Measurements from ENCODE around the gene PKDCC. TPM values are rescaled to one million over a fixed set of nuclear protein-coding genes. Genes with fewer than 3 reads are reported as not detected.
A peak's percentile ranks its signal among the peaks of the same experiment; 100 is the strongest.

PKDCC gene
- total RNA-seq, 1 experiment from 2014 or later, result 60.1 TPM

DNA sequence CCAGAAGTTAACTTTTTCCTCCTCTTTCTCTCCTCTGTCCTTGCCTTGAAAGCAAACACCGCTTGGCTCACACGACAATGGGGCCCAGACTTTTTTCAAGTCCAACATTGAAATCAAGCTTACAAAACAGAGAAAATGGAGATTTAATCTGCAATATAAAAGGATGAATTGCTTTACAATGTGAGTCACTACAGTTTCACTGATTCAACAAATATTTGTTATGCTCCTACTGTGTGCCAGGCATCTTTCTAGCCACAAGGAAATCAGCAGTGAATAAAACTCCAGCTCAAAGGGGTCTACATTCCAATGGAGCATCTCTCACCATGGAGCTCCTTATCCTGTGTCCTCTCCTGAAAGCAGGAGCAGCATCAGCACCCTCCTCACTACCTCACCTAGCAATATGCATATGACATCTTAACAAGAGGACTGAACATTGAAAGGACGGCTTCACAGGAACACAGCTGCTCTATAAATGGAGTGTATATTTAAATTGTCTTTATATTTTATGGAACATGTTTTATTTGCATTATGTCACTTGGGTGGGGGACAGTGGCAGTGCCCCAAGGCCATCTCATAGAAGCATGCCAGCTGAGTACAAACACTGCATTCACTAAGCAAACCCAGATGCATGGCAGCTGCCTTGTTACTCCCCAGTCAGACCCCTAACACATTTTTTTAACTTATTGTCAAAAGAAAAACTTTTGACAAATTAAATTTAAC is 39.5 kb downstream of the PKDCC start:
- Histone ChIP-seq H3K4me3 (no peak overlapping the region), H3K4me1 (replicated peaks) (peaks cover 42% of the 10 kb centered on the region), H3K36me3 (no peaks in the 10 kb centered on the region), H3K9me3 (replicated peaks) (no peaks in the 10 kb centered on the region), H3K27me3 (replicated peaks) (no peaks in the 10 kb centered on the region), H3K27ac (no peak overlapping the region)
- no peak for DNase-seq (ENCODE audit: low read depth in 1 of 2, low spot score in 2 of 2)

DNA sequence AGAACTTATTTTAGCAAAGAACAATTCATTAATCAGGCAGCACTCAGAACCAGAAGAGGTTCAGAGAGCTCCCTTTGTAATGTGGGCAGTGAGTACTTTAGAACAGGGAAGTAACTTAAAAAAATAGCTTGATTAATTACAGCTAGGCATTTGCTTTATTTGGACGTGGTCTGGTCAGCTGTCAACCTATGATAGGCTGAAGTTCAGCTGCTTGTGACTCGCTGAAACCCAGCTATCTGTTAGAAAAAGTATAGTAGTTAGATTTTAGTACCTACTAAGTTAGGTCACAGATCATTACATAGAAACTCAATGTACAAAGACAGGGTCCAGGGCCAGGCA is 40.0 kb downstream of the PKDCC start:
- peaks cover 46% of the 10 kb centered on the region for H3K4me1 ChIP-seq (replicated peaks)
- no peak for DNase-seq (ENCODE audit: low read depth in 1 of 2, low spot score in 2 of 2)
- H3K4me3 ChIP-seq, result no peak overlapping the region
- no peaks in the 10 kb centered on the region for H3K9me3 ChIP-seq (replicated peaks)
- no peaks in the 10 kb centered on the region for H3K27me3 ChIP-seq (replicated peaks)
- no peak overlapping the region for H3K27ac ChIP-seq
- H3K36me3 ChIP-seq, result no peaks in the 10 kb centered on the region

DNA sequence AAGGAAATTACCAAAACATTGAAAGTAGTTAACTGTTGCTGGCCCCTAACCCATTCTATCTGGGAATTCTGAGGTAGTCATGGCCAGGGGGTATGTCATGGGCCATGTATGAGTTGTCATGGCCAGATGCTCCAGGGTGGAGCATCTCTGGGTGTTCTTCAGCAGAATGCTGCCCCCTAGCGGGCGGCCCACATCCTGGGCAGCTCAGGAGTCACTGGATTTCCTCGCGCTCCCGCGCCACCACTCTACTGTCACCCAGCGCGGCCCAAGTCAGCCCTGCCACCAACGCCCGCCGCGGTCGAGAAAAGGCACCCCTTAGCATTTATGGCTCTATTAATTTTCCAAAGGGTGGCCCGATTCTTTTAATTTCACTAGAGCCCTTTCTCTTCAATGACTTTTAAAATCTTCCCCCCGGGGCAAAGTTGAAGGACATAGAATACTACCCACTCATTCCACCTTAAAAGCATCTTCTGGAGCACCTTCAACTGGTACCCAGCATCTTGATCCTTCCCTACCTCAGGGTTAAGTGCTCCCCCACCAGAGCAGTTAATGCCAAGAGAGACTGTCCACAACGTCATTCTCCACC is 41.6 kb downstream of the PKDCC start:
- DNase-seq (ENCODE audit: low read depth in 1 of 2, low spot score in 2 of 2), result peak in 1 of 2 experiments; percentile 72
- Histone ChIP-seq H3K9me3 (replicated peaks) (no peaks in the 10 kb centered on the region), H3K4me3 (no peak overlapping the region)

DNA sequence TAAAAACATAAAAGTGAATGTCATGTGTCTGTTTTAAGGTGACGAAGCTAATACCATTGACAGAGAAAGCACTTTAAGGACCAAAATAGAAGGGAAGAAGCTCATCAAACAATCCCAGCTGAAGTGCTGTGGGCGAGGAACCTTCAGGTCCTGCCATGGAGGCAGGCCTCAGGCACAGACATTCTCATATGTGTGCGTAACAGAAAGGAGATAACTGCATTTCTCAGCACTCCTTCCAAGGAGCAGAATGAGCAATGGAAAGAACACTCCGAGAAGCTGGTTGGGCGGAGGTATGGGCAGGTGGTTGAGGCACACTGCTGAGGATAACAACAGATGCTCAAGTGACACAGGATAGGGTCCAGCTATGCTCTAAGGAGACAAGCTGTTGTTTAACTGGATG is 42.4 kb downstream of the PKDCC start:
- no peaks in the 10 kb centered on the region for H3K27me3 ChIP-seq (replicated peaks)
- DNase-seq (ENCODE audit: low read depth in 1 of 2, low spot score in 2 of 2), result no peak
- no peak overlapping the region for H3K27ac ChIP-seq
- H3K4me1 ChIP-seq (replicated peaks), result peaks cover 24% of the 10 kb centered on the region
- no peak overlapping the region for H3K4me3 ChIP-seq
- no peaks in the 10 kb centered on the region for H3K36me3 ChIP-seq
- no peaks in the 10 kb centered on the region for H3K9me3 ChIP-seq (replicated peaks)

More for the DNA sequence above, 41.6 kb downstream of the PKDCC start:
- H3K27me3 ChIP-seq (replicated peaks), result no peaks in the 10 kb centered on the region
- no peaks in the 10 kb centered on the region for H3K36me3 ChIP-seq
- H3K4me1 ChIP-seq (replicated peaks), result peaks cover 32% of the 10 kb centered on the region
- H3K27ac ChIP-seq, result no peak overlapping the region

DNA sequence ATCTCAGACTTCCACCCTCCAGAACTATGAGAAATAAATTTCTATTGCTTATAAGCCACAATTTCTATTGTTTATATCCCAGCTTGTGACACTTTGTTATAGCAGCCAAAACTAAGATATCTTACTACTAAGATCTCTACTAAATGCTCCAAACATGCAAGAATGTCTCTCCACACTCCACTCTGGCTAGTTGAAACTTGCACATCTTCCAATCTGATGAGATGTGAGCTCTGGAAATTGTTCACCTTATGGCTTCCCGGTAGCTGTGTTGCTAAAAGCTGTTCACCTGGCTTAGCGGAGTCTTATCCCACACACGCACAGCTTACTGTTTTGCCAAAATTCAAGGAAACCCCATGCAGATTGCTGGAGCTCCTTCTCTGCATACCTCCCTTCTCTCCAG is 43.9 kb downstream of the PKDCC start:
- DNase-seq (ENCODE audit: low read depth in 1 of 2, low spot score in 2 of 2), result no peak
- H3K4me1 ChIP-seq (replicated peaks), result peaks cover 10% of the 10 kb centered on the region
- H3K27me3 ChIP-seq (replicated peaks), result no peaks in the 10 kb centered on the region
- no peaks in the 10 kb centered on the region for H3K36me3 ChIP-seq
- no peak overlapping the region for H3K4me3 ChIP-seq
- no peak overlapping the region for H3K27ac ChIP-seq
- H3K9me3 ChIP-seq (replicated peaks), result no peaks in the 10 kb centered on the region

DNA sequence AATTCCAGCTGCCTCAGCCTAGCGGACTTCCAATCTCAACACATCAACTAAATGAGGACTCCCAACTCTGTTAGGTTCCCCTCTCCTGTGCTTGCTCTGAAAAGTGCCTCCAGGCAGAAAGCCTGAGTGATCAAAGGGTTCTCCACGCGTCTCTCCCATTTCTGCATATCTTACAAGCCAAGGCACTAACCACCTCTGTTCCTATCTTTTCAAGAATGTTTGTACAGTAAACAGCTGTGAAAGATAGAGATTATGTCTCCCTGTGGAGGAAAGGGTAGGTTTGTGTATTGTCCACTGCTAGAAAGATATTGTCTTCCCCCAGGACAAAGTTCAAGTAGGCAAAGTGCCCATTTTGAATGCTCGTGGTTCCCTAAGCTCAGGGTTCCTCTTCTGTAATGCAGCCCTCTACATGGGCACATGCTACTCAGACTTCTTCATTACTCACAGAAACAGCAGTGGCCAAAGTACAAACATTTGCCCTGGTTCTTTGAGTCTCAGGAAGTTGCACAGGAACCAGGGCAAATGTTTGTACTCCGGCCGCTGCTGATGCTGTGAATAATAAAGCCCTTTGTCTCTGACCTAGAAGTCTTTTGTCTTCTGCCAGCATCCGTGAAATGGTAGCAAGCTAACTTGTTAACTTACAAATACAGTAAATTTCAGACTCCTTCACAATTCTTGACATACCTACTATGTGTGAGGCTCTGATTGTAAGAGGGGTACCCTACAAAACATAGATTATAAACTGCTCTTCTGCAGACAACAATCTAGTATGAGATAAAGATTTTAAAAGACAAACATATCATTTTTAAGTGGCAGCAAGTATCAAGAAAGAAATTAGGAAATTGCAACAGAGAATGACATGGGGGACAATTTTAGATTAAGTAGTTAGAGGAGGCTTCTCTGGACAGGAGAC is 44.5 kb downstream of the PKDCC start:
- Histone ChIP-seq H3K4me3 (no peak overlapping the region), H3K27ac (no peak overlapping the region), H3K27me3 (replicated peaks) (no peaks in the 10 kb centered on the region), H3K4me1 (replicated peaks) (peaks cover 10% of the 10 kb centered on the region), H3K36me3 (no peaks in the 10 kb centered on the region), H3K9me3 (replicated peaks) (no peaks in the 10 kb centered on the region)
- no peak for DNase-seq (ENCODE audit: low read depth in 1 of 2, low spot score in 2 of 2)

DNA sequence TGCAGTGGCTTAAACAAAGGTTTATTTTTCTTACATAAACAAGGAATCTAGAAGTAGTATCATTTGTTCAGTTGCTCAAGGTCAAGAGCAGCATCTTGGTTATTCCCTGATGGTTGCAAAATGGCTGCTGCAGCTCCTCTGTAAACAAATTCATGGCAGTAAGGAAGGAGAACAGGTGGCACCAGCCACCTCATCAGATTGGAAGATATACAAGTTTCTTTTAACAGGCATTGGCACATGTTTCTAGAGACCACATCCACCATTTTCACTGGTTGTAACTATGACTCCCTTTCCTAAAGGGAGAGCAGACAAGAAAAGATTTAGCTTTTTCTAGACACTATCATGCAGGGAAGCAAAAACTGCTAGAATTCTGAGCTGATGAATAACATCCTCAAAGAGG is 46.3 kb downstream of the PKDCC start:
- Histone ChIP-seq H3K36me3 (no peaks in the 10 kb centered on the region), H3K9me3 (replicated peaks) (no peaks in the 10 kb centered on the region), H3K4me3 (no peak overlapping the region), H3K27ac (no peak overlapping the region), H3K4me1 (replicated peaks) (peaks cover 10% of the 10 kb centered on the region), H3K27me3 (replicated peaks) (no peaks in the 10 kb centered on the region)
- no peak for DNase-seq (ENCODE audit: low read depth in 1 of 2, low spot score in 2 of 2)

DNA sequence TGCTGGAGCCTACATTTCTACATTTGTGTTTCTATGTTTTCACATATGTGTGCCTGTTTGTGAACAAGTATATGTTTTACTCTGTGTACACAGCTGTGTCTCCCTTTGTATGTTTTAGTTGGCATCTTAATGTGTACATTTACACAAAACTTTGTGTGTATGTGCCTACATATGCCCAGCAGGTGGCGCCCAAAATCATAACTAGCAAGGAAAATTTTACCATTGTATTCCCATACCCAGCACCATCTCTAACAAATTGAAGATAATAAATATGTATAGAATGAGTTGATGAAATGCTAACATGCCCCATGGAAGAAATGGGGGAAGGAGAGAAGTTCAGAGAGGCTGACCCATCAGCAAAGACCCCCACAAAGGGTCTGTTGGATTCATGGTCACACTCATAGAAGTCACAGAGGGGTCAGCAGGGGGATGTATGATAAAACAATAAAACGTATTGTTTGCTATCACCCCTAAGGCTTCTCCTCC is 48.1 kb downstream of the PKDCC start:
- peaks cover 17% of the 10 kb centered on the region for H3K4me1 ChIP-seq (replicated peaks)
- H3K27me3 ChIP-seq (replicated peaks), result no peaks in the 10 kb centered on the region
- no peaks in the 10 kb centered on the region for H3K9me3 ChIP-seq (replicated peaks)
- no peak overlapping the region for H3K27ac ChIP-seq
- no peaks in the 10 kb centered on the region for H3K36me3 ChIP-seq
- no peak overlapping the region for H3K4me3 ChIP-seq
- peak; percentile 64 to 67 for DNase-seq (ENCODE audit: low read depth in 1 of 2, low spot score in 2 of 2)

DNA sequence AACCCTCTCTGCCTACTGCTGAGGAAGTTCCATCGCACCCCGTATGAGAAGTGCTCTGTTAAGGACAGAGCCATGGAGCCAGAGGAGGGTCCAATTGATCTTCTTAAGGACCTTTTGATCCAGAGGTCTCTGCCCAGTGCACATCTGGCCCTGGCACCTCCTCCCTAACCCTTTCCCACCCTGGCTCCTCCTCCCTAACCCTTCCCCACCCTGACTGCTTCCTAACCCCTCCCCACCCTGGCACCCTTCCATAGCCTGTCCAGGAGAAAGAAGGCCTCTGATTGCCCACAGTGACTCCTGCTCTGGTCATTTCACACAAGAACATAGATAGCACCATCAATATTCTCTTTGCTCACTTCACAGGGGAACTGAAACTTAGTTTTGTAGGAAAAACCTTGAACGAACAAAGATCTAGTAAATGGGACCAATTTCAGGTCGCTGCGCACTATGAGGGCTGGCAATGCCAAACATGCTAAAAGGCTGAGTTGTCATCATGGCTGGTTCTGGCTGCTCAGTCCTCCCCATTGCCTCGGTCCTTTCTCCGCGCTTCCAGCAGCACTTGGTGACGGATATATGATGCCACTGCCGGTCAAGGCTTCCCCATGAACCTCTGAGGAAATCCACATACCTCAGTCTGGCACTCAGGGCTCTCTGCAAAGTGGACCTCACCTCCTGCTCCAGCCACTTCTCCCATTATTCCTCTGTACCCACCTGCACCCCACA is 49.2 kb downstream of the PKDCC start:
- Histone ChIP-seq H3K27me3 (replicated peaks) (no peaks in the 10 kb centered on the region), H3K4me3 (no peak overlapping the region), H3K4me1 (replicated peaks) (peaks cover 25% of the 10 kb centered on the region), H3K36me3 (no peaks in the 10 kb centered on the region), H3K27ac (no peak overlapping the region), H3K9me3 (replicated peaks) (no peaks in the 10 kb centered on the region)
- DNase-seq (ENCODE audit: low read depth in 1 of 2, low spot score in 2 of 2), result no peak

DNA sequence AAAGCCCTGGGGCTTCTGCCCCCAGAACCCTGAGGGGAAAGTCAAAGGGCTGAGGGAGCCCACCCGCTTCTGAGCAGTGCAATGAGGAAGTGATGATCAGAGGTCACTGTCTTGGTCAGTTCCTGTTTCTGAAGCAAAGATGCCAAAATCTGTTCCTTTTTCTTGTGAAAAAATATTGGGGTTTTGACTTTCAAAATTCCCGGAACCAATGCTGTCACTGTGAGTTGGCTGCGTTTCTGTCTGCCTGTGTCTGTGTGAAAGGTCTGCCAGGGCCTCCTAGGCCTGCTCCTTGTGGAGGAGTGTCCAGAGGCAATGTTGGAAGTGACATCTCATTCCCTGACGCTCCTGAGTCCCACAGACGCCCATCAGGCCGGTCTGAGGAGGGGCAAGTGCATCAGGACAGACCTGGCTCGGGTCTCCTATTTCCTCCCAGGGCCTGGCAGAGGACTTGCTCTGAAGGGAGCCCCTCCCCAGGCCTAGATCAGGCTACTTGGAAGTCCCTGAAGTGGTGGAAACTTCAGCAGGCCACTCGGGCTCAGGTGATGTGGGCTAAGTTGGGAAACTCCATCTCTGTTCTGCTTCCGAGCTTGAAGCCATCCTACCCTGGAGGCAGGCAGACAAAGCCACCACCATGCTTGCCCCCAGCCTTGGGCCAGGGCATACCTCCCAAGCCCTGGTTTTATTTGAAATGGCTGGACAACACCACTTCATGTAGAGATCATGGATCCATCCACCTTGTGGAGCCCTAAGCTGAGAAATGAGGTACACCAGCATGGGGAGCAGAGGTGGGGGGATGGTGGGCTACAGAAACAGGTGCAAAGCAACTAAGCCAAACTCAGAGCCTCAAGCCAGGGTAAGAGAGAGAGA is 51.0 kb downstream of the PKDCC start:
- Histone ChIP-seq H3K27ac (no peak overlapping the region), H3K9me3 (replicated peaks) (no peaks in the 10 kb centered on the region), H3K4me1 (replicated peaks) (peaks cover 29% of the 10 kb centered on the region), H3K36me3 (no peaks in the 10 kb centered on the region), H3K4me3 (no peak overlapping the region), H3K27me3 (replicated peaks) (no peaks in the 10 kb centered on the region)
- DNase-seq (ENCODE audit: low read depth in 1 of 2, low spot score in 2 of 2), result no peak

DNA sequence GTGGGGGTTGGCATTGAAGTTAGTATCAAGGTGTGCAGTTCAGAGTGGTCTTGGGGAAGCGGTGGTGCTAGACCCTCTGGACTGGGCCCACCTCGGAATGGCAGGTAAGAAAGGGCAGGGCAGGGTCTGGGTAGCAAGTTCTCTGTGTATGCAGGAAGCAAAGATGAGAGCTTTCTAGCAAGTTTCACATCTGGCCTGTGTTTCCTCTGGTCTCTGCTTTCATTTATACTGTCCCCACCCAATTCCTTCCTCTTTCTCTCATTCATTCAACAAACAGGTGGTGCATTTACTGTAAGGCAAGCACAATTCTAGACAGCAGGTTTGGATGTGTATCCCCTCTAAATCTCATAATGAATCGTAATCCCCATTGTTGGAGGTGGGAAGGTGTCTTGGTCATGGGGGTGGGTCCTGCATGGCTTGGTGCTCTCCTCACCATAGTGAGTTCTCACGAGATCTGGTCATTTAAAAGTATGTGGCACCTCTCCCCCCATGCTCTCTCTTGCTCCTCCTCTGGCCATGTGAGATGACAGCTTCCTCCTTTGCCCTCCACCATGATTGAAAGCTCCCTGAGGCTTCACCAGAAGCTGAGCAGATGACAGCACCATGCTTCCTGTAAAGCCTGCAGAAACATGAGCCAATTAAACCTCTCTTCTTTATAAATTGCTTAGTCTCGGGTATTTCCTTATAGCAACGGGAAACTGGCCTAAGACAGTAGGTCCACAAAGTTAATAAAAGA is 51.8 kb downstream of the PKDCC start:
- no peak overlapping the region for H3K4me3 ChIP-seq
- no peaks in the 10 kb centered on the region for H3K27me3 ChIP-seq (replicated peaks)
- no peak overlapping the region for H3K27ac ChIP-seq
- H3K4me1 ChIP-seq (replicated peaks), result peaks cover 29% of the 10 kb centered on the region
- H3K9me3 ChIP-seq (replicated peaks), result no peaks in the 10 kb centered on the region
- DNase-seq (ENCODE audit: low read depth in 1 of 2, low spot score in 2 of 2), result no peak
- H3K36me3 ChIP-seq, result no peaks in the 10 kb centered on the region

DNA sequence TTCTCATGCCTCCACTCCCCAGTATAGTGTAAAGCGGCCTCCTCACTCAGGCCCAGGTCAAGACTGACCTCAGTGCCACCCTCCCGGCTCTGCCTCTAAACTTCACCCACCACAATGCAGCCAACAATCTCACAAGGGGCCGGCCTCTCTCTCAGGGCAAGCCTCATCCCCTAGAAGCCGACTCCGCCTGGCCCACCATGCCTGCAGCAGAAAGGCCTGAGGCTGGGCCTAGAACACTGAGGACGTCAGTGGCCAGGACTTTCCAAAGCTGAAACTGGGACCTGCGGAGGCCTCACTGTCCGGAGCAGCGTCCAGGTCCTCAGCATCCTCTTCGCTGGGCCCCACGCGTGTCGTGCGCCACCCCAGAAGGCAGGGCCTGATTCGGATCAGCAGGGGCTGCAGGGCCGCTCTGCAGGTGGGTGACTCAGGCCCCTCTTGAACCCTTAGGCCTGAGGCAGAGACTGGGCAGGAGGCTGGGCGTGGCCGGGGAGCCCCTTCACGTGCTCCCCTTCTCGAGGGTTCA is 52.9 kb downstream of the PKDCC start:
- Histone ChIP-seq H3K27me3 (replicated peaks) (no peaks in the 10 kb centered on the region), H3K9me3 (replicated peaks) (no peaks in the 10 kb centered on the region), H3K4me3 (no peak overlapping the region), H3K4me1 (replicated peaks) (peaks cover 29% of the 10 kb centered on the region), H3K36me3 (no peaks in the 10 kb centered on the region), H3K27ac (peak overlapping the region; percentile 96)
- no peak for DNase-seq (ENCODE audit: low read depth in 1 of 2, low spot score in 2 of 2)
